Activated B cell treated with CpG ODN at 0.5 μM for 24 hours (primary cell): ENCODE results near the gene EVX1. TPM values are rescaled to one million over a fixed set of nuclear protein-coding genes. Genes with fewer than 3 reads are reported as not detected.

Source experiments
- ATAC-seq: fragments of 200-7000 bp; cut with Tn5 transposase; one replicate; pipeline ENCODE4 v1.10.0; 2021; ENCODE audit warnings: low read depth, mild to moderate bottlenecking, moderate library complexity
- CTCF ChIA-PET: fragments of 350-600 bp; sonication (Branson Sonifier 250); formaldehyde crosslinking; loops from one replicate; lab custom pipeline; 2021; ENCODE audit warnings: antibody characterized with exemption; lab: Charles Lee
- POLR2A ChIA-PET: fragments of 350-600 bp; sonication (Branson Sonifier 250); formaldehyde crosslinking; loops from one replicate; lab custom pipeline; 2021; ENCODE audit warnings: antibody characterized with exemption; lab: Charles Lee
- DNase-seq: peaks from one replicate; pipeline ENCODE4 v3.0.0; 2022
- H3K27ac Mint-ChIP-seq: one replicate; pipeline ENCODE4 v1.8.0; 2020; ENCODE audit warnings: mixed read lengths
- H3K27me3 Mint-ChIP-seq: one replicate; pipeline ENCODE4 v1.8.0; 2021; ENCODE audit warnings: mixed read lengths
- H3K36me3 Mint-ChIP-seq: one replicate; pipeline ENCODE4 v1.8.0; 2021; ENCODE audit warnings: low read depth, mixed read lengths
- H3K4me1 Mint-ChIP-seq: one replicate; pipeline ENCODE4 v1.8.0; 2021; ENCODE audit warnings: mixed read lengths
- H3K4me3 Mint-ChIP-seq: one replicate; pipeline ENCODE4 v1.8.0; 2020; ENCODE audit warnings: mild to moderate bottlenecking, mixed read lengths
- H3K9me3 Mint-ChIP-seq: one replicate; pipeline ENCODE4 v1.8.0; 2020; ENCODE audit warnings: mixed read lengths
- intact Hi-C: fragments of 100-400 bp; cut with micrococcal nuclease; formaldehyde crosslinking; loops from one replicate; pipeline ENCODE4 v1.15.1; 2024
- total RNA-seq: library from RNA; stranded (reverse); gene quantifications from 2 replicates; pipeline ENCODE4 v1.2.3, GENCODE V29; 2022
- TF ChIP-seq, protein P1 (sequence below): fragments of 200-600 bp; IDR thresholded peaks from one replicate; pipeline ENCODE4 v1.8.0; 2022; ENCODE audit warnings: antibody characterized with exemption, mild to moderate bottlenecking

EVX1 gene
- total RNA-seq, 1 donor from 2014 or later: not detected

DNA sequence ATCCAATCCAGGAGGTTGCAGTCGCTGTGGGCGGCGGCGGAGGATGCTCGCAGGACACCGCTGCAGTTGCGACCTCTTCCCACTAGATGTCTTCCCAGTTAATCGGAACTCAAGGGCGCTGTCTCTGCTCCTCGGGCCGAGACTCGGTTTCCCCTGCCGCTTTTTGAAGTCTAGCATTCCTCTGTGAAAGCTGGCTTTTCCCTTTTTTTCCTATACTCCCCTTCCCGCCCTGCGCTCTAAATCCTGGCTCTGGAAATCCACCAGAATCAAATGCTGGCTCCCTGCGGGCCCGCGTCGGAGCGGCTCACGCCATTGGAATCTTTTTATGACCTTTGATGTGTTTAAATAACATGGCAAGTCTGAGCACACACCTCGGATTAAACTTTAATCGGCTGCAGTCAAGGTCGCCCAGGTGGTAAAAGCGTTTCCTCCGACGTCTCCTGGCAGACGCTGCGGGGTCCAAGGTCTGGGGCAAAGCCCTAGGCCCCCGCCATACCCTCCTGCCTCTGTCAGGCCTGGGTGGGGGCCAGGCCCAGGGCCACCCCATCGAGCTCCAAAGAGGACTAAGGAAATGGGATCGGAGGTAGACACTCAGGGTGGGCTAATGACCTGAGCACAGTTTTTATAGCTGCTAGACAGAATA, 32.0 kb upstream of the EVX1 start:
- Mint-ChIP-seq H3K27ac (no peak overlapping the region), H3K36me3 (no peaks in the 10 kb centered on the region), H3K4me3 (peak overlapping the region; percentile 64), H3K27me3 (peaks cover 75% of the 10 kb centered on the region), H3K4me1 (peaks cover 14% of the 10 kb centered on the region), H3K9me3 (no peaks in the 10 kb centered on the region)
- ChIA-PET POLR2A (no interaction called here), CTCF (interaction anchor here (0.9 to 4.2 kb wide), 11 partner anchors 12 to 1416 kb away, joined by 3 to 26 read pairs (median 5); no protein-coding TSS in a partner anchor)
- peak; percentile 49 for ATAC-seq
- intact Hi-C loops: loop anchor here (1.0 to 5.0 kb wide), 6 partner anchors 14 to 887 kb away; no protein-coding TSS in a partner anchor
- TF ChIP-seq, protein P1, sequence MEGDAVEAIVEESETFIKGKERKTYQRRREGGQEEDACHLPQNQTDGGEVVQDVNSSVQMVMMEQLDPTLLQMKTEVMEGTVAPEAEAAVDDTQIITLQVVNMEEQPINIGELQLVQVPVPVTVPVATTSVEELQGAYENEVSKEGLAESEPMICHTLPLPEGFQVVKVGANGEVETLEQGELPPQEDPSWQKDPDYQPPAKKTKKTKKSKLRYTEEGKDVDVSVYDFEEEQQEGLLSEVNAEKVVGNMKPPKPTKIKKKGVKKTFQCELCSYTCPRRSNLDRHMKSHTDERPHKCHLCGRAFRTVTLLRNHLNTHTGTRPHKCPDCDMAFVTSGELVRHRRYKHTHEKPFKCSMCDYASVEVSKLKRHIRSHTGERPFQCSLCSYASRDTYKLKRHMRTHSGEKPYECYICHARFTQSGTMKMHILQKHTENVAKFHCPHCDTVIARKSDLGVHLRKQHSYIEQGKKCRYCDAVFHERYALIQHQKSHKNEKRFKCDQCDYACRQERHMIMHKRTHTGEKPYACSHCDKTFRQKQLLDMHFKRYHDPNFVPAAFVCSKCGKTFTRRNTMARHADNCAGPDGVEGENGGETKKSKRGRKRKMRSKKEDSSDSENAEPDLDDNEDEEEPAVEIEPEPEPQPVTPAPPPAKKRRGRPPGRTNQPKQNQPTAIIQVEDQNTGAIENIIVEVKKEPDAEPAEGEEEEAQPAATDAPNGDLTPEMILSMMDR: no peak
- no peak for DNase-seq

DNA sequence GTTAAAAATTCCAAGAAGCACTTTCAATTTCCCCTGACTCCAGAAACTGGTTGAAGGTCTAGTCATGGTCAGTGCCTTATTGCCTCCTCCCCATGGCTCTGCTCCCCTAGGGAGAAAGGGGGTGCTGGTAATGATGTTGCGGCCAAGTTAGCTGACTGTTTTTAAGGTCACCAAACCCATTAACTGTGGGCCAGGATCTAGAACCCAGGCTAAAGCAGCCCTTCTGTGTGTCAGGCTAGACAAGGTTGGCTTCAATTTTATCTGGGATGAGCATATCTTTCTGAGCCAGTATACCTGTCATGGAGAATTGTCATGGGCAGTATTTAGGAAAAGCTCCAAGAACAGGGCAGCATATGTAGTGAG, 31.5 kb upstream of the EVX1 start:
- peaks cover 10% of the 10 kb centered on the region for H3K4me1 Mint-ChIP-seq
- intact Hi-C loops: loop anchor here (2.0 to 5.0 kb wide), 3 partner anchors 14 to 886 kb away; no protein-coding TSS in a partner anchor
- peaks cover 75% of the 10 kb centered on the region for H3K27me3 Mint-ChIP-seq
- no peak for DNase-seq
- H3K27ac Mint-ChIP-seq: no peak overlapping the region
- no peak overlapping the region for H3K4me3 Mint-ChIP-seq
- ChIA-PET CTCF (interaction anchor here (0.9 to 4.2 kb wide), 10 partner anchors 12 to 809 kb away, joined by 3 to 26 read pairs (median 6); no protein-coding TSS in a partner anchor), POLR2A (no interaction called here)
- H3K9me3 Mint-ChIP-seq: no peaks in the 10 kb centered on the region
- ATAC-seq: no peak
- no peaks in the 10 kb centered on the region for H3K36me3 Mint-ChIP-seq
- TF ChIP-seq, protein P1: no peak

DNA sequence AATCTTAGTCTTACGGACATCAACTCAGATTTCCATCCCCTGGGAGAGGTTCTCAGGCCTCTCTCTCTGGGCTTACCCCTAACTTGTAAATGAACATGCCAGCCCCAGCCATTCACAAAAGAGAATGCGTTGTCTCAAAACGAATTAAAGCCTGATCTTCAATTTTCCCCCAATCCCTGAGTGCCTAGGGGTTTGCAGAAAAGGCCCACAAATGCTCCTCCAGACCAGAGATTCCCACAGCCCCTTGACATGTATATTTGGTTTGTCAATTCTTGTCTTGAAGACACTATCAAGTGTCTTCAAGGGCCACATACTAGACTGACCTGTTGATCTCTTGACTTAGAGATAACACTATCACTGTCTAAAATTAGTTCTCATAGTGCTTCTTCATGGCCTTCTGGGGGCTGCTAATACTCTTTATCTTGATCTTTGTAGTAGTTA, 30.8 kb upstream of the EVX1 start:
- DNase-seq: no peak
- Mint-ChIP-seq H3K4me1 (peaks cover 9% of the 10 kb centered on the region), H3K9me3 (no peaks in the 10 kb centered on the region), H3K27ac (no peak overlapping the region), H3K4me3 (no peak overlapping the region), H3K27me3 (peaks cover 74% of the 10 kb centered on the region), H3K36me3 (no peaks in the 10 kb centered on the region)
- TF ChIP-seq, protein P1: no peak
- intact Hi-C loops: loop anchor here (2.0 to 5.0 kb wide), 3 partner anchors 13 to 886 kb away; no protein-coding TSS in a partner anchor
- ATAC-seq: no peak
- CTCF ChIA-PET: interaction anchor here (1.0 to 4.2 kb wide), 8 partner anchors 15 to 808 kb away, joined by 3 to 26 read pairs (median 8); no protein-coding TSS in a partner anchor
- POLR2A ChIA-PET: no interaction called here

DNA sequence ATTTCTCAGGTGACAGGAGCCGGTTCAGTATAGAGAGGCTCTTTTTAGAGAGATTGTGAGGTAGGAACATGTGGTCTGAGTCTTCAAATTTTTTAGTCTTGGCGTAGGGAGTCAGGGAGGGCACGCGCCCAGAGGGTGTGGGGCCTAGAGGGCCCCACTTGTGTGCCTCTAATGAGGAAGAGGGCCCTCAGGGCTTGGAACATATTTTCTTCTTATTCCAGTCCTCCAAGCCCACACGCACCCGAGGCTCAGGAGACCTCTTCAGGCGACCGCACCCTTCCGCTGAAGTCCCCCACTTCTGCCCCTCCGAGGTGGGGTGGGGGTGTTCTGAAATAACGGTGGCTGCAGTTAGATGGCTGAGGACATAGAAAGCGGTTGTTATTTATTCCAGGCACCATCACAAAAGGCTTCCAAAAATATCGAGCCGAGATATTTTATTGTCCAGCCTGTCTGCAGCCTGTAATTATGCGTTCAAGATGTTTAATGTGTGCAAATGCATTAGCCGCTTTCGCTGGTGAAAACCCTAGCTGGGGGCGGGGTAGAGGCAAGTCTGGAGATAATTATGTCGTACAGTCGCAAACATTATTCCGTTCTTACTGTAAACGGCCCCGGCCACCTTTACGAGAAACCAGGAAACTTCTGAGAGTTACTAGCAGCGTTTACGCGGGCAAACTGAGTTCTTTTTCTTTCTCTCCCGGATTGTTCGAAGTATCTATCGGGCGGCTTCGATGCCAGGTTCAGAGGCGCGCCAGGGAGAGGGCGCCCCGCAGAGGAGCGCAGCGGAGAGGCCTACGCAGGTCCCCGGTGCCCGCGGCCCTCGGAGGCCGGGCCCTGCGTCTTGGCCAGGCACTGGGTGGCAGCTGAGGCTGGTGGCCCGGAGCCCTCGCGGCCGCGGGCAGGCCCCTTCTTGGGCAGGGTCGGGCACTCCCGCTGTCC, 29.8 kb upstream of the EVX1 start:
- H3K27me3 Mint-ChIP-seq: peaks cover 70% of the 10 kb centered on the region
- no peak for ATAC-seq
- ChIA-PET POLR2A (no interaction called here), CTCF (interaction anchor here (1.0 to 3.3 kb wide), 4 partner anchors 16 to 807 kb away, joined by 3 to 12 read pairs (median 8); no protein-coding TSS in a partner anchor)
- no peak overlapping the region for H3K27ac Mint-ChIP-seq
- H3K36me3 Mint-ChIP-seq: no peaks in the 10 kb centered on the region
- DNase-seq: no peak
- H3K9me3 Mint-ChIP-seq: no peaks in the 10 kb centered on the region
- TF ChIP-seq, protein P1: no peak
- H3K4me1 Mint-ChIP-seq: peaks cover 9% of the 10 kb centered on the region
- no peak overlapping the region for H3K4me3 Mint-ChIP-seq
- intact Hi-C loops: loop anchor here (5.0 kb wide), 1 partner anchor 885 kb away; no protein-coding TSS in a partner anchor
